Superior temporal gyrus (tissue), 1 donor: Measurements from ENCODE around the gene PGA5.
"Not testable (repeated sequence)": the region's sequence is repeated elsewhere in the genome, so short reads cannot be mapped to it uniquely, and the experiment has no call there.

ENCODE experiments used
- DNase-seq: peaks from one replicate; pipeline ENCODE4 v3.0.0-alpha.2; 2016; ENCODE audit errors: extremely low spot score

Gene PGA5

GRCh38 chr11:61226457-61227137 lies 14.4 kb upstream of the PGA5 start:
- not testable (repeated sequence) for DNase-seq

GRCh38 chr11:61229458-61229857 lies 11.5 kb upstream of the PGA5 start:
- not testable (repeated sequence) for DNase-seq

- DNase-seq, result not testable (repeated sequence)
These were observed 9.9 kb upstream of the PGA5 start for GRCh38 chr11:61231033-61231432.

GRCh38 chr11:61231585-61231984 lies 9.4 kb upstream of the PGA5 start:
- not testable (repeated sequence) for DNase-seq

GRCh38 chr11:61232548-61233145 lies 8.3 kb upstream of the PGA5 start:
- not testable (repeated sequence) for DNase-seq

GRCh38 chr11:61237130-61237529 lies 3.8 kb upstream of the PGA5 start:
- DNase-seq, result not testable (repeated sequence)

GRCh38 chr11:61240288-61240687 lies 687 bp upstream of the PGA5 start:
- not testable (repeated sequence) for DNase-seq

GRCh38 chr11:61241526-61241925 lies 551 bp downstream of the PGA5 start:
- DNase-seq, result not testable (repeated sequence)

GRCh38 chr11:61245284-61245964 lies 4.4 kb downstream of the PGA5 start:
- DNase-seq, result not testable (repeated sequence)

- not testable (repeated sequence) for DNase-seq
These were observed 7.1 kb downstream of the PGA5 start for GRCh38 chr11:61248071-61248470.

GRCh38 chr11:61249201-61249600 lies 8.2 kb downstream of the PGA5 start:
- not testable (repeated sequence) for DNase-seq

GRCh38 chr11:61250796-61251765 lies 10.1 kb downstream of the PGA5 start:
- DNase-seq, result not testable (repeated sequence)

- DNase-seq, result not testable (repeated sequence)
These were observed 11.4 kb downstream of the PGA5 start for GRCh38 chr11:61252332-61252731.

GRCh38 chr11:61254403-61255025 lies 13.5 kb downstream of the PGA5 start:
- peak; percentile 68 for DNase-seq

- DNase-seq, result no peak
These were observed 15.9 kb downstream of the PGA5 start for GRCh38 chr11:61256710-61257482.

GRCh38 chr11:61258546-61258945 lies 17.6 kb downstream of the PGA5 start:
- no peak for DNase-seq

- DNase-seq, result no peak
These were observed 18.4 kb downstream of the PGA5 start for GRCh38 chr11:61259363-61259762.

GRCh38 chr11:61264371-61264770 lies 23.4 kb downstream of the PGA5 start:
- DNase-seq, result no peak

GRCh38 chr11:61264795-61265194 lies 23.8 kb downstream of the PGA5 start:
- DNase-seq, result no peak

- no peak for DNase-seq
These were observed 24.4 kb downstream of the PGA5 start for GRCh38 chr11:61265357-61265756.
